Tibial artery (tissue), 4 donors: Measurements from ENCODE around the gene THTPA.
A peak's percentile ranks its signal among the peaks of the same experiment; 100 is the strongest.
"Not testable (repeated sequence)": the region's sequence is repeated elsewhere in the genome, so short reads cannot be mapped to it uniquely, and the experiment has no call there.

ENCODE experiments used
- DNase-seq, 2 donors: peaks; one replicate each; pipeline ENCODE4 v3.0.0-alpha.2; 2019
- H3K27ac ChIP-seq, 2 donors: fragments of 200-600 bp; sonication (generic) in 1 of 2; 1 replicate in 1 of 2; 2 replicates in 1 of 2; pipeline ENCODE4 v1.5.1; 2018 to 2019; ENCODE audit warnings: mild to moderate bottlenecking in 1 of 2
- H3K27me3 ChIP-seq, 2 donors: fragments of 200-600 bp; sonication (generic) in 1 of 2; one replicate each; pipeline versions ENCODE4 v1.5.1 to v1.6.0; 2016 to 2019
- H3K36me3 ChIP-seq, 3 donors: fragments of 200-600 bp; sonication (generic) in 2 of 3; one replicate each; pipeline ENCODE4 v1.5.1; 2016 to 2019; ENCODE audit warnings: mild to moderate bottlenecking in 2 of 3
- H3K4me1 ChIP-seq, 4 donors: fragments of 200-600 bp; sonication (generic) in 2 of 4; 1 replicate in 3 of 4; 2 replicates in 1 of 4; pipeline ENCODE4 v1.5.1; 2016 to 2019
- H3K4me3 ChIP-seq, 2 donors: fragments of 200-600 bp; sonication (generic) in 1 of 2; 1 replicate in 1 of 2; 2 replicates in 1 of 2; pipeline ENCODE4 v1.5.1; 2018 to 2019; ENCODE audit warnings: mild to moderate bottlenecking in 2 of 2
- H3K9me3 ChIP-seq, 3 donors: fragments of 200-600 bp; sonication (generic) in 1 of 3; one replicate each; pipeline ENCODE4 v1.5.1; 2016 to 2019
- CTCF ChIP-seq, 2 experiments: fragments of 200-600 bp in 1 of 2; fragments of 450-650 bp in 1 of 2; IDR thresholded peaks; one replicate each; pipeline ENCODE4 v1.5.1; 2017 to 2019; ENCODE audit warnings: antibody characterized with exemption in 2 of 2, mild to moderate bottlenecking in 1 of 2, moderate library complexity in 1 of 2
- intact Hi-C: fragments of 100-400 bp; cut with DNase I; formaldehyde crosslinking; loops from one replicate; pipeline ENCODE4 v1.15.0; 2023; ENCODE audit warnings: low total_unique reads

THTPA gene

GRCh38 chr14:23588884-23589598 lies 33.0 kb downstream of the THTPA start:
- Histone ChIP-seq H3K9me3 (no peaks in the 10 kb centered on the region), H3K4me1 (no peaks in the 10 kb centered on the region), H3K36me3 (no peaks in the 10 kb centered on the region), H3K27ac (no peak overlapping the region), H3K27me3 (peaks cover 0 to 4% of the 10 kb centered on the region in 2 donors), H3K4me3 (no peak overlapping the region)
- TF ChIP-seq CTCF (IDR thresholded peaks at IDR 0.05) = peak; percentile 17 to 30
- peak; percentile 75 to 81 for DNase-seq
- intact Hi-C loops = no loop called here

- no peak for DNase-seq
- Histone ChIP-seq H3K4me1 (no peaks in the 10 kb centered on the region), H3K27me3 (peaks cover 0 to 4% of the 10 kb centered on the region in 2 donors), H3K27ac (no peak overlapping the region), H3K36me3 (no peaks in the 10 kb centered on the region), H3K9me3 (no peaks in the 10 kb centered on the region), H3K4me3 (no peak overlapping the region)
- intact Hi-C loops = no loop called here
- no peak for TF ChIP-seq CTCF (IDR thresholded peaks at IDR 0.05)
Measured at GRCh38 chr14:23589606-23590005, 33.5 kb downstream of the THTPA start.

- DNase-seq = no peak
- Histone ChIP-seq H3K27ac (no peak overlapping the region), H3K36me3 (no peaks in the 10 kb centered on the region), H3K9me3 (no peaks in the 10 kb centered on the region), H3K27me3 (peaks cover 0 to 4% of the 10 kb centered on the region in 2 donors), H3K4me1 (no peaks in the 10 kb centered on the region), H3K4me3 (no peak overlapping the region)
- intact Hi-C loops = no loop called here
- TF ChIP-seq CTCF (IDR thresholded peaks at IDR 0.05) = no peak
Measured at GRCh38 chr14:23590198-23590597, 34.1 kb downstream of the THTPA start.

GRCh38 chr14:23594191-23594590 lies 38.1 kb downstream of the THTPA start:
- H3K4me1 ChIP-seq, H3K4me3 ChIP-seq, intact Hi-C loops, H3K9me3 ChIP-seq, H3K27ac ChIP-seq, H3K27me3 ChIP-seq, H3K36me3 ChIP-seq, DNase-seq: not testable (repeated sequence)

- H3K27ac ChIP-seq = no peak overlapping the region
- no peaks in the 10 kb centered on the region for H3K27me3 ChIP-seq
- TF ChIP-seq CTCF (IDR thresholded peaks at IDR 0.05) = no peak
- no peak overlapping the region for H3K4me3 ChIP-seq
- H3K4me1 ChIP-seq = no peaks in the 10 kb centered on the region
- intact Hi-C loops = no loop called here
- no peaks in the 10 kb centered on the region for H3K9me3 ChIP-seq
- H3K36me3 ChIP-seq = no peaks in the 10 kb centered on the region
- no peak for DNase-seq
Measured at GRCh38 chr14:23600322-23600707, 44.2 kb downstream of the THTPA start.

GRCh38 chr14:23600806-23601205 lies 44.7 kb downstream of the THTPA start:
- no peak for DNase-seq
- TF ChIP-seq CTCF (IDR thresholded peaks at IDR 0.05) = no peak
- Histone ChIP-seq H3K4me1 (no peaks in the 10 kb centered on the region), H3K9me3 (no peaks in the 10 kb centered on the region), H3K27ac (no peak overlapping the region), H3K36me3 (no peaks in the 10 kb centered on the region), H3K4me3 (no peak overlapping the region), H3K27me3 (no peaks in the 10 kb centered on the region)
- intact Hi-C loops = no loop called here
